ENCODE data around the gene MAD1L1.
"Not testable (repeated sequence)": the region's sequence is repeated elsewhere in the genome, so short reads cannot be mapped to it uniquely, and the experiment has no call there.

The MAD1L1 gene

DNA sequence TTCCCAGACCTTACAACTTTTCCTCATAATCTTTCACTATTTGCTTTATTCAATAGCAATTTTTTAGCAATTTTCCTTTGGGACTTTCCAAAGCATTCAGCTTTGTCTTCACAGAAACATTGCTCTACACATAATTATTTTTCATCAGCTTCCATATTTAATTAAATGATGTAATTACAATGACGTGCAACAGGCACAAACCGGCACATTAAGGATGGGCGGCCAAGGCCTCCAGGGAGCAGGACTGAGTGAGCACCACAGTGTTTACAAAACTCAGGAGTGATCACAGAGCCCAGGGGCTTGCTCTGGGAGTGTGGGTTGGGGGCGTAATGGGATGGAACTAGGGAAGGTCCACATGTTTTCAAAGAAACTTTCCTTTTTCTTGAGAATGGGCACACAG lies 69.8 kb downstream of the MAD1L1 start:
- H3K27me3 ChIP-seq (ENCODE audit: low read length) = no peaks in the 10 kb centered on the region
- H3K79me2 ChIP-seq (ENCODE audit: insufficient read depth, low read length) = peaks cover 6% of the 10 kb centered on the region; the same call in 1 of the 2 replicates
- H3K36me3 ChIP-seq (ENCODE audit: low read length) = no peaks in the 10 kb centered on the region
- no peak for TF ChIP-seq EZH2phosphoT487 (conservative IDR thresholded peaks at IDR 0.05; ENCODE audit: low read length)
- TF ChIP-seq, protein P1, sequence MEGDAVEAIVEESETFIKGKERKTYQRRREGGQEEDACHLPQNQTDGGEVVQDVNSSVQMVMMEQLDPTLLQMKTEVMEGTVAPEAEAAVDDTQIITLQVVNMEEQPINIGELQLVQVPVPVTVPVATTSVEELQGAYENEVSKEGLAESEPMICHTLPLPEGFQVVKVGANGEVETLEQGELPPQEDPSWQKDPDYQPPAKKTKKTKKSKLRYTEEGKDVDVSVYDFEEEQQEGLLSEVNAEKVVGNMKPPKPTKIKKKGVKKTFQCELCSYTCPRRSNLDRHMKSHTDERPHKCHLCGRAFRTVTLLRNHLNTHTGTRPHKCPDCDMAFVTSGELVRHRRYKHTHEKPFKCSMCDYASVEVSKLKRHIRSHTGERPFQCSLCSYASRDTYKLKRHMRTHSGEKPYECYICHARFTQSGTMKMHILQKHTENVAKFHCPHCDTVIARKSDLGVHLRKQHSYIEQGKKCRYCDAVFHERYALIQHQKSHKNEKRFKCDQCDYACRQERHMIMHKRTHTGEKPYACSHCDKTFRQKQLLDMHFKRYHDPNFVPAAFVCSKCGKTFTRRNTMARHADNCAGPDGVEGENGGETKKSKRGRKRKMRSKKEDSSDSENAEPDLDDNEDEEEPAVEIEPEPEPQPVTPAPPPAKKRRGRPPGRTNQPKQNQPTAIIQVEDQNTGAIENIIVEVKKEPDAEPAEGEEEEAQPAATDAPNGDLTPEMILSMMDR (IDR thresholded peaks at IDR 0.05; ENCODE audit: insufficient read depth, low read length, poor library complexity, severe bottlenecking) = no peak
- H4K20me1 ChIP-seq (ENCODE audit: low read depth, low read length) = no peaks in the 10 kb centered on the region; the same call in 1 of the 2 replicates
- no peaks in the 10 kb centered on the region for H3K9me2 ChIP-seq (replicated peaks; ENCODE audit: insufficient read depth, low read length)
- no peak overlapping the region for H3K9ac ChIP-seq (ENCODE audit: low read length)
- no peak overlapping the region for H3K4me3 ChIP-seq (ENCODE audit: insufficient read depth, low read length, poor library complexity, severe bottlenecking)
- H3K27ac ChIP-seq (ENCODE audit: low read depth, low read length) = no peak overlapping the region
- H2AFZ ChIP-seq (ENCODE audit: low read depth, low read length, severe bottlenecking) = no peak overlapping the region
- H3K9me3 ChIP-seq (ENCODE audit: insufficient read depth, low read length) = no peaks in the 10 kb centered on the region
- H3K4me2 ChIP-seq (ENCODE audit: low read depth, low read length, poor library complexity, severe bottlenecking) = no peak overlapping the region
- no peaks in the 10 kb centered on the region for H3F3A ChIP-seq (ENCODE audit: insufficient read depth)

DNA sequence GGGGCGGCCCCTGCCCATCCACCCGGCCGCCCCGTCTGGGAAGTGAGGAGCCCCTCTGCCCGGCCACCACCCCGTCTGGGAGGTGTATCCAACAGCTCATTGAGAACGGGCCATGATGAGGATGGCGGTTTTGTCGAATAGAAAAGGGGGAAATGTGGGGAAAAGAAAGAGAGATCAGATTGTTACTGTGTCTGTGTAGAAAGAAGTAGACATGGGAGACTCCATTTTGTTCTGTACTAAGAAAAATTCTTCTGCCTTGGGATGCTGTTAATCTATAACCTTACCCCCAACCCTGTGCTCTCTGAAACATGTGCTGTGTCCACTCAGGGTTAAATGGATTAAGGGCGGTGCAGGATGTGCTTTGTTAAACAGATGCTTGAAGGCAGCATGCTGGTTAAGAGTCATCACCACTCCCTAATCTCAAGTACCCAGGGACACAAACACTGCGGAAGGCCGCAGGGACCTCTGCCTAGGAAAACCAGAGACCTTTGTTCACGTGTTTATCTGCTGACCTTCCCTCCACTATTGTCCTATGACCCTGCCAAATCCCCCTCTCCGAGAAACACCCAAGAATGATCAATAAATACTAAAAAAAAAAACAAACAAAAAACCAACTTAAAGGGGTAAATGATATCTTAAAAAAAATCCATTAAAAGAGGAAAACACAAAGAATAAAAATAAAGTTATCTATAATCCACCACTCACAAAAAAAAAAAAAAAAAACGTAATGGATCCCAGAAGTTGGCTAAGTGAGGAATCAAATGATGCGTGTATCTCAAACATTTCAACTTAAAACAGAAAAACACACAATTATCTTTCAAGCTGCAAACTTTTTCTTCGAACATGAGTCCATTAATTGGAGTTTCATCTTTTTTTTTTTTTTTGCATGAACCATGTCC lies 70.5 kb downstream of the MAD1L1 start:
- not testable (repeated sequence) for H4K20me1 ChIP-seq (ENCODE audit: low read depth, low read length); H3F3A ChIP-seq (ENCODE audit: insufficient read depth); H2AFZ ChIP-seq (ENCODE audit: low read depth, low read length, severe bottlenecking); H3K27ac ChIP-seq (ENCODE audit: low read depth, low read length); H3K4me2 ChIP-seq (ENCODE audit: low read depth, low read length, poor library complexity, severe bottlenecking); H3K27me3 ChIP-seq (ENCODE audit: low read length); H3K9me3 ChIP-seq (ENCODE audit: insufficient read depth, low read length); H3K9ac ChIP-seq (ENCODE audit: low read length); H3K4me3 ChIP-seq (ENCODE audit: insufficient read depth, low read length, poor library complexity, severe bottlenecking); H3K9me2 ChIP-seq (replicated peaks; ENCODE audit: insufficient read depth, low read length); H3K36me3 ChIP-seq (ENCODE audit: low read length); H3K79me2 ChIP-seq (ENCODE audit: insufficient read depth, low read length)

DNA sequence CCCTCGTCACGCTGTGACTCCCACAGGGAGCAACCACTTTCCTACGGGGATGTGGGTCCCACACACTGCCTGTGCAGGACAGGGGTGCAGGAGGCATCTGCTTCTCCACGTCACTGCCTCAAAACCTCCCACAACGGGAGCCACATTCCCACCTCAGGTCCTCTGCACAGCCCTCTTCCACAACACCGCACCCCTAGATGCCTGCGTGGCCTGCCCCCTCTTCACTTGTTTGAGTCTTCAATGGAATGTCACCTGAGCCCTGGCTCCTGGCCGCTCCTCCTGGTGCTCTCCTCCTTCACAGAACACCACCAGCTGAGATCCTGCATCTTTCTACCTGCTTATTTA lies 73.6 kb downstream of the MAD1L1 start:
- no peak overlapping the region for H3K9ac ChIP-seq (ENCODE audit: low read length)
- H4K20me1 ChIP-seq (ENCODE audit: low read depth, low read length) = no peaks in the 10 kb centered on the region
- no peaks in the 10 kb centered on the region for H3F3A ChIP-seq (ENCODE audit: insufficient read depth)
- no peak overlapping the region for H2AFZ ChIP-seq (ENCODE audit: low read depth, low read length, severe bottlenecking)
- no peak overlapping the region for H3K27ac ChIP-seq (ENCODE audit: low read depth, low read length)
- H3K4me2 ChIP-seq (ENCODE audit: low read depth, low read length, poor library complexity, severe bottlenecking) = no peak overlapping the region
- no peak overlapping the region for H3K4me3 ChIP-seq (ENCODE audit: insufficient read depth, low read length, poor library complexity, severe bottlenecking)
- 0 out of 2 replicates have a peak, but pooled peaks cover 4% of the 10 kb centered on the region for H3K79me2 ChIP-seq (ENCODE audit: insufficient read depth, low read length)
- no peaks in the 10 kb centered on the region for H3K9me2 ChIP-seq (replicated peaks; ENCODE audit: insufficient read depth, low read length)
- no peaks in the 10 kb centered on the region for H3K9me3 ChIP-seq (ENCODE audit: insufficient read depth, low read length)
- no peak for TF ChIP-seq EZH2phosphoT487 (conservative IDR thresholded peaks at IDR 0.05; ENCODE audit: low read length)
- TF ChIP-seq, protein P1 (IDR thresholded peaks at IDR 0.05; ENCODE audit: insufficient read depth, low read length, poor library complexity, severe bottlenecking) = no peak
- no peaks in the 10 kb centered on the region for H3K27me3 ChIP-seq (ENCODE audit: low read length)
- no peaks in the 10 kb centered on the region for H3K36me3 ChIP-seq (ENCODE audit: low read length)
